HG02852 (cell line): ENCODE data around the gene RBM19.

Source experiments
- ATAC-seq: cut with Tn5 transposase; IDR thresholded peaks from one replicate; pipeline ENCODE4 v1.9.1; 2021; ENCODE audit warnings: mild to moderate bottlenecking, moderate library complexity; ENCODE audit not compliant: unreplicated experiment

The RBM19 gene

GRCh38 chr12:113955109-113955970, 10.8 kb downstream of the RBM19 start:
- ATAC-seq = no peak

GRCh38 chr12:113954547-113954946, 11.6 kb downstream of the RBM19 start:
- no peak for ATAC-seq

GRCh38 chr12:113950873-113951272, 15.3 kb downstream of the RBM19 start:
- no peak for ATAC-seq

- no peak for ATAC-seq
These were observed 16.5 kb downstream of the RBM19 start for GRCh38 chr12:113949321-113950305.

GRCh38 chr12:113948151-113948914, 17.8 kb downstream of the RBM19 start:
- ATAC-seq = no peak

GRCh38 chr12:113946175-113946574, 19.9 kb downstream of the RBM19 start:
- ATAC-seq = no peak

GRCh38 chr12:113945174-113946173, 20.7 kb downstream of the RBM19 start:
- ATAC-seq = no peak

GRCh38 chr12:113942209-113942608, 23.9 kb downstream of the RBM19 start:
- no peak for ATAC-seq

GRCh38 chr12:113941208-113941486, 25.0 kb downstream of the RBM19 start:
- no peak for ATAC-seq

GRCh38 chr12:113940357-113941207, 25.5 kb downstream of the RBM19 start:
- no peak for ATAC-seq

GRCh38 chr12:113939867-113940266, 26.3 kb downstream of the RBM19 start:
- ATAC-seq = no peak

GRCh38 chr12:113938471-113938870, 27.7 kb downstream of the RBM19 start:
- ATAC-seq = no peak

GRCh38 chr12:113936460-113936859, 29.7 kb downstream of the RBM19 start:
- no peak for ATAC-seq

GRCh38 chr12:113935459-113935858, 30.7 kb downstream of the RBM19 start:
- no peak for ATAC-seq

- ATAC-seq = no peak
These were observed 31.2 kb downstream of the RBM19 start for GRCh38 chr12:113934946-113935345.

GRCh38 chr12:113934060-113934814, 31.9 kb downstream of the RBM19 start:
- no peak for ATAC-seq

GRCh38 chr12:113933201-113933786, 32.8 kb downstream of the RBM19 start:
- no peak for ATAC-seq
